GM18508 (cell line): ENCODE results near the gene MYOM1.
"Not testable (repeated sequence)": the region's sequence is repeated elsewhere in the genome, so short reads cannot be mapped to it uniquely, and the experiment has no call there.

Experiments used
- ATAC-seq: cut with Tn5 transposase; IDR thresholded peaks from one replicate; pipeline ENCODE4 v1.9.1; 2021; ENCODE audit warnings: moderate number of reproducible peaks; ENCODE audit not compliant: insufficient read depth, unreplicated experiment

Gene MYOM1

GRCh38 chr18:3044931-3045698 lies 174.7 kb downstream of the MYOM1 start:
- ATAC-seq, result no peak

- ATAC-seq, result no peak
Measured at GRCh38 chr18:3042379-3042778, 177.4 kb downstream of the MYOM1 start.

GRCh38 chr18:3041843-3042242 lies 177.9 kb downstream of the MYOM1 start:
- ATAC-seq, result no peak

GRCh38 chr18:3040881-3041280 lies 178.9 kb downstream of the MYOM1 start:
- ATAC-seq, result no peak

GRCh38 chr18:3040173-3040572 lies 179.6 kb downstream of the MYOM1 start:
- ATAC-seq, result no peak

- ATAC-seq, result peak; percentile 98
Measured at GRCh38 chr18:3037423-3037915, 182.3 kb downstream of the MYOM1 start.

GRCh38 chr18:3036108-3036507 lies 183.7 kb downstream of the MYOM1 start:
- ATAC-seq, result no peak

- ATAC-seq, result no peak
Measured at GRCh38 chr18:3035635-3036034, 184.1 kb downstream of the MYOM1 start.

- no peak for ATAC-seq
Measured at GRCh38 chr18:3032721-3033120, 187.0 kb downstream of the MYOM1 start.

- ATAC-seq, result no peak
Measured at GRCh38 chr18:3029215-3029952, 190.4 kb downstream of the MYOM1 start.

GRCh38 chr18:3028115-3028514 lies 191.7 kb downstream of the MYOM1 start:
- ATAC-seq, result not testable (repeated sequence)

- no peak for ATAC-seq
Measured at GRCh38 chr18:3027370-3027891, 192.3 kb downstream of the MYOM1 start.

- no peak for ATAC-seq
Measured at GRCh38 chr18:3025544-3025943, 194.2 kb downstream of the MYOM1 start.

GRCh38 chr18:3023603-3024002 lies 196.2 kb downstream of the MYOM1 start:
- ATAC-seq, result not testable (repeated sequence)
